Ishikawa (cell line): ENCODE measurements around the gene COA1.

Experiments
- CEBPB ChIP-seq: IDR thresholded peaks from 2 replicates; pipeline ENCODE4 v1.6.1; 2012
- CREB1 ChIP-seq: IDR thresholded peaks from 2 replicates; pipeline ENCODE4 v1.6.1; 2012; ENCODE audit warnings: low read depth
- EGR1 ChIP-seq: IDR thresholded peaks from 2 replicates; pipeline ENCODE4 v1.6.1; 2012
- EP300 ChIP-seq: IDR thresholded peaks from 2 replicates; pipeline ENCODE4 v1.6.1; 2012; ENCODE audit warnings: borderline replicate concordance
- FOXM1 ChIP-seq: IDR thresholded peaks from 2 replicates; pipeline ENCODE4 v1.6.1; 2012; ENCODE audit warnings: low read depth, borderline replicate concordance
- MAX ChIP-seq: IDR thresholded peaks from 2 replicates; pipeline ENCODE4 v1.6.1; 2012
- NFIC ChIP-seq: IDR thresholded peaks from 2 replicates; pipeline ENCODE4 v1.6.1; 2012
- RAD21 ChIP-seq: IDR thresholded peaks from 2 replicates; pipeline ENCODE4 v1.6.1; 2012; ENCODE audit warnings: low read depth
- REST ChIP-seq: IDR thresholded peaks from 2 replicates; pipeline ENCODE4 v1.6.1; 2012; ENCODE audit warnings: low read depth, mild to moderate bottlenecking
- TAF1 ChIP-seq: IDR thresholded peaks from 2 replicates; pipeline ENCODE4 v1.6.1; 2012; ENCODE audit warnings: low read depth, mild to moderate bottlenecking
- TCF12 ChIP-seq: IDR thresholded peaks from 2 replicates; pipeline ENCODE4 v1.6.1; 2012; ENCODE audit warnings: low read depth
- TEAD4 ChIP-seq: IDR thresholded peaks from 2 replicates; pipeline ENCODE4 v1.6.1; 2012
- USF1 ChIP-seq: IDR thresholded peaks from 2 replicates; pipeline ENCODE4 v1.6.1; 2012
- YY1 ChIP-seq: IDR thresholded peaks from 2 replicates; pipeline ENCODE4 v1.6.1; 2012; ENCODE audit warnings: low read depth
- ZBTB7A ChIP-seq: IDR thresholded peaks from 2 replicates; pipeline ENCODE4 v1.6.1; 2012; ENCODE audit warnings: low read depth

The COA1 gene

GRCh38 chr7:43761382-43761781 lies 32.1 kb upstream of the COA1 start:
- TF ChIP-seq CREB1 (no peak), YY1 (no peak), RAD21 (no peak), NFIC (no peak), TCF12 (no peak), TAF1 (no peak), TEAD4 (no peak), USF1 (no peak), MAX (no peak), EGR1 (no peak)

- TF ChIP-seq TCF12, result no peak
- no peak for TF ChIP-seq NFIC
- no peak for TF ChIP-seq TAF1
- no peak for TF ChIP-seq MAX
- TF ChIP-seq TEAD4, result no peak
- no peak for TF ChIP-seq ZBTB7A
- TF ChIP-seq CEBPB, result no peak
- TF ChIP-seq EGR1, result no peak
- TF ChIP-seq USF1, result no peak
Measured at GRCh38 chr7:43760861-43761260, 31.5 kb upstream of the COA1 start.

GRCh38 chr7:43758822-43759683 lies 29.7 kb upstream of the COA1 start:
- TF ChIP-seq ZBTB7A (no peak), USF1 (no peak), TCF12 (no peak), YY1 (no peak), TAF1 (no peak), CREB1 (no peak), EGR1 (no peak), CEBPB (no peak), MAX (no peak; the same call in 1 of the 2 replicates), REST (no peak), TEAD4 (no peak), NFIC (no peak), FOXM1 (no peak), EP300 (no peak), RAD21 (no peak)

GRCh38 chr7:43758029-43758821 lies 28.9 kb upstream of the COA1 start, which contains the start of gene BLVRA:
TSS of gene BLVRA (plus strand) at chr7:43758680. CDS start at chr7:43771159, 12,479 bp downstream.
- TF ChIP-seq ZBTB7A (peak; percentile 75), MAX (peak; percentile 79), TAF1 (peak; percentile 29; the same call in 1 of the 2 replicates), USF1 (peak; percentile 9; the same call in 1 of the 2 replicates), NFIC (no peak)

- TF ChIP-seq CREB1, result no peak
- no peak for TF ChIP-seq TCF12
- no peak for TF ChIP-seq NFIC
- no peak for TF ChIP-seq YY1
- no peak for TF ChIP-seq TAF1
- TF ChIP-seq REST, result no peak
- TF ChIP-seq ZBTB7A, result no peak
- no peak for TF ChIP-seq USF1
- no peak for TF ChIP-seq RAD21
- no peak for TF ChIP-seq TEAD4
- no peak for TF ChIP-seq FOXM1
Measured at GRCh38 chr7:43757073-43757720, 27.9 kb upstream of the COA1 start.
